HG03135 (cell line): ENCODE measurements around the gene GUCA2A.

Source experiments
- ATAC-seq: cut with Tn5 transposase; IDR thresholded peaks from one replicate; pipeline ENCODE4 v1.9.1; 2021; ENCODE audit warnings: mild to moderate bottlenecking, moderate library complexity; ENCODE audit not compliant: unreplicated experiment

GUCA2A gene

DNA sequence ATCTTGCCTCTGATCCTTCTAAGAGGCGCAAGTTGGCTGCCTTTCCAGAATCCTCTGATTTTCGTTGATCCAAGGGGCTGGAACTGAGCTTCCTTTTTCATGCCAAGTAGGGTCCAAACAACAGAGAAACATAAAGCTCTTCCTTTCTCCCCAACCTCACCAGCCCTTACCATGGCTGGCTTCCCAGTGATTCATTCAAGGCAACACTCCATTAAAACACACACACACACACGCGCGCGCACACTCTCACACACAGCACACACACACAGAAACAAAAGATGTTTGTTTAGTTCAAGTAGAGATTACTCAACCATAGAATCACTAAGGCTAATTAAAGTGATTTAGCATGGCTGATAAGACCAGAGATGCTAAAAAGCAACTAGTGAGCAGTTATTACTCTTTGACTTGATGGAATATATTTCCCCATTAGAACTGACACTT lies 13.0 kb upstream of the GUCA2A start:
- no peak for ATAC-seq

GRCh38 chr1:42176902-42177519 lies 12.5 kb upstream of the GUCA2A start:
- no peak for ATAC-seq

- ATAC-seq: no peak
Measured at GRCh38 chr1:42175314-42176054, 10.9 kb upstream of the GUCA2A start.

- no peak for ATAC-seq
Measured at GRCh38 chr1:42173961-42174735, 9.6 kb upstream of the GUCA2A start.

GRCh38 chr1:42173155-42173933 lies 8.8 kb upstream of the GUCA2A start:
- no peak for ATAC-seq

GRCh38 chr1:42172381-42173133 lies 8.0 kb upstream of the GUCA2A start:
- ATAC-seq: no peak

DNA sequence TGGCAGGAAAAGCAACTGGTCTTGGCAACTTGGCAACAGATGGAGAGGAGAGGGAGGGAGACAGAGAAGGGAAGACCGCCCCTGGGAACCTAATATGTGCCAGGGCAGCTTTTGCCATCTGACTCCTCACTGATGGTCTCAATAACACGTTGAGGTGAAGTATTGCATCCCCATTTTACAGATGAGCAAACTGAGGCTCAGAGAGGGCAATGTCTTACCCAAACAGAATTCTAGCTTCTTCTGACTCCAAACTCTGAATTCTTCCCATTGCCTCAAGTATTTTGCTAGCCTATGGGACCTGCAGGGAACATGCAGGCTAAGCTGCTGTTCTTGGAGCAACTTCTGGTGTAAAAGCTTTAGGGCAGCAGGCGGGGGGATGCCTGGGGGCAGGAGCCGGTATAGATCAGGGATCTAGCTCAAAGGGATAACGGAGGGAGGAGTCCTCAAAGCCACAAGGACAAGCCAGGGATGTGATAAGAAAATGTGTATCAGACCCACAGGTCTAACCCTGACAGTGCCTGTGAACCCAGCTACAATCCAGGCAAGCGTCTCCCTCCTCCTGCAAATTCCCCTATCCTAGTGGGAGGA lies 7.2 kb upstream of the GUCA2A start:
- no peak for ATAC-seq

DNA sequence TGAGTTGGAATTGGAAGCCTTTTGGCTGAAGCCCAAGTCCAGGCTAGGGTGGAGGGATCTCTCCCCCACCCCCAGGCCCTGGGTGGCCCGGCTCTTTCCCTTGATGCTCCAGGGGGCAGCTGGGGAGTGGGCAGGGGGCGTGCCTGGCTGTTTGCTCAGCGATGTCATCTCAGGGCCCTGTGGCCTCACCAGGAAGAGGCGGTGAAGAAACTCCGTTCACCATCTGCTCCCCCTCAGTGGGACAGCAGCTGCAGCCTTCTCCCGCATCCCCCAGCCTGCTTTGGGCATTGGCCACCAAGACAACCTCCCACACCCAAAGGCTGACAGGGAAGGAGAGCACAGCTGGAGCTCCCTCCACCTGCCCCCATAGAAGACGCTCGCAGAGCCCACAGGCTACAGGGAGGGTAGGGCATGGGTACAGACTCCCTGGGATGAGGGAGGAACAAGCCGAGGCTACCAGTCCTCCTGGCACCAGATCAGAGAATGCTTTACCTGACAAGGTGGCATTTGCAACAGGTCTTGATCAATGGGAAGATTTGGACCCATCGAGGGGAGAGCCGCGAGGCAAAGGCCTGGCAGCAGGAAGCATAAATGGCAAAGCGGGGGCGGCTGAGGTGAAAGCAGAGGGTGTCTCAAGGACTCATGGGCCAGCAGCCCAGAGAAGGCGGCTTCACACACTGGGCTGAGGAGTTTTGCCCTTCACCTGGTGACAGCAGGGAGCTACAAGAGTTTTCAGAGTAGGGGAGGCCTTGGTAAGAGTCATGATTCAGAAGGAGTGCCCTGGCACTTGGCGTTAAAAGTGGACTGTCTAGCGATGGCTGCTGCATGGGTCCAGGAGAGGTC lies 6.5 kb upstream of the GUCA2A start:
- ATAC-seq: no peak

DNA sequence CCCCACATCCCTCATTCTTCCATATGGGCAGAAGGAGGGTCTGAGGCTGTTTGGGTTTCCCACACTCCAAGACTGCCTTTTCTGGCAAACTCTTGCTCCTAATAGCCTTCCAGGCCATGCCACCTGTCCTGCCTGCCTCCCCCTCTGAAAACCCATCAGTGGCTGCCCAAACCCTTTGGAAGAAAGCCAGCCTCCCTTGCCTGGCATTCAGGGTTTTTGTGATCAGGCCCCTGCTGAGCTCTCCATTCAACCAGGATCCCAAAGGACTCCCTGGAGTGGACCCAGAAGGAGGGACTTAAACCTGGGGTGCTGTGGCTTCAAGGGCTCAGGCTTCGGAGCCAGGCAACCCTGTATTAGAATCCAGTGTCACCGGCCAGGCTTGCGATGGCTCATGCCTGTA lies 4.2 kb upstream of the GUCA2A start:
- no peak for ATAC-seq

GRCh38 chr1:42168391-42168670 lies 3.8 kb upstream of the GUCA2A start:
- no peak for ATAC-seq

DNA sequence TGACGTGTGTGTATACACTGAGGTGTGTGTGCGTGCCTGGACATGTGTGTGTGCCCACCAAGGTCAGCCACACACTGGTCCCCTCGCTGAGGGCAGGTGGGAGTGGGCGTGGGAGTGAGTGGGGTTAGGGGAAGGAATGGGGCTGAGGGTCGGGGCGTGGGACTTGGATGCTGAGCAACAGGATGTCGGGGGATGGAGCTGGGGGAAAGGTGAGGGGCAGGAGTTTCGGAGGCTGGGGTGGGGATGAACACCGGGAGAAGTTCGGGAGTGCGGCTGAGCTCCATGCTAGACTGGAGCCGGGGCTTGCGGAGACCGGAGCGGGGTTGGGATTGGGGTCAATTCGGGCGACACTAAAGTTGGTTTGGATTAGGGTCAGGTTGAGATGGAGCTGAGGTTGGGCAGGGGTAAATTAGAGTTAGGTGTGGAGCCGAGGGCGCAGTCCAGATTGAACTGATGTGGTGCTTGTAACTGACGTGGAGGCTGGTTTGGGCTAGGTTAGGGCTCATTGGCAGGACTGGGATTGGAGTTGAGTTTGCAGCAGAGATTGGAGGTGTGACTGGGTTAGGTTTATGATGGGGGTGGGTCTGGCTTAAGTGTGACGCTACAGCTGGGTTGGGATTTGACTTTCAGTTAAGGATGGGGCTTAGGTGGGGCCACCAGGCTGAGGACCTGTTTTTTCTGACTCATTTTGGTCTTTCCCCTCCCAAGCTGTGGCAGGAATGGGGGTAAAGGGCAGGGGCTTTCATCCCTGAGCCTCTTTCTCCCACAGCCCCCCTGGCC lies 3.3 kb upstream of the GUCA2A start:
- ATAC-seq: no peak

DNA sequence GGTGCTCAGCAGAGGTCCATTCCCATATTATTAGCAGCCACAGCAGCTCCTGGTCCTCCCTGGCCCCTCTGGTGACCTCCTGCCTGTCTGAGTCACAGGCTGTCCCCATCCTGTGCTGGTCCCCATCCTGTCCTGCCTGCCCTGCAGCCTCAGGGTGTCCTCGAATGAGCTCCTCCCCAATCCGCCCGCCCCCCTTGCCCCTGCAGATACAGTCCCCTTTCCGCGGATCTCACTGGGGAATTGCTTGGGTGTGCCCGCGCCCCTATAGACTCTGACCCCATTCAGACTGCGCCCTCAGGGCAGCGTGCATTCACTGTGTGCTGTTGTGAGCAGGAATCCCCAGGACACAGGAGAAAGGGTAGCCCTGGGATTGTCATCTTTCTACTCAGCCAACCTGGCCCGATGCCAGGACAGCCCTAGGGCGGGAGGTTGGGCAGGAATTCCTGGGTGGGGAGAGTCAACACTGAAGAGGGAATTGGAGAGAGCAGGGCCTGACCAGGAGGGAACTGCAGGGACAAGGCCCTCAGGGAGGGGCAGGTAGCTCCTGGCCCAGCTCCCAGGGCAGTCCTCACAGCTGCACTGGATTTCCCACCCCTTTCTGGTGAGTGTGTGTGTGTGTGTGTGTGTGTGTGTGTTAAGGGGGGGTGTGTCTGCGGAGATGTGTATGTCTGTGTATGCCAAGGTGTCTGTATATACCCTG lies 1.1 kb upstream of the GUCA2A start:
- no peak for ATAC-seq

DNA sequence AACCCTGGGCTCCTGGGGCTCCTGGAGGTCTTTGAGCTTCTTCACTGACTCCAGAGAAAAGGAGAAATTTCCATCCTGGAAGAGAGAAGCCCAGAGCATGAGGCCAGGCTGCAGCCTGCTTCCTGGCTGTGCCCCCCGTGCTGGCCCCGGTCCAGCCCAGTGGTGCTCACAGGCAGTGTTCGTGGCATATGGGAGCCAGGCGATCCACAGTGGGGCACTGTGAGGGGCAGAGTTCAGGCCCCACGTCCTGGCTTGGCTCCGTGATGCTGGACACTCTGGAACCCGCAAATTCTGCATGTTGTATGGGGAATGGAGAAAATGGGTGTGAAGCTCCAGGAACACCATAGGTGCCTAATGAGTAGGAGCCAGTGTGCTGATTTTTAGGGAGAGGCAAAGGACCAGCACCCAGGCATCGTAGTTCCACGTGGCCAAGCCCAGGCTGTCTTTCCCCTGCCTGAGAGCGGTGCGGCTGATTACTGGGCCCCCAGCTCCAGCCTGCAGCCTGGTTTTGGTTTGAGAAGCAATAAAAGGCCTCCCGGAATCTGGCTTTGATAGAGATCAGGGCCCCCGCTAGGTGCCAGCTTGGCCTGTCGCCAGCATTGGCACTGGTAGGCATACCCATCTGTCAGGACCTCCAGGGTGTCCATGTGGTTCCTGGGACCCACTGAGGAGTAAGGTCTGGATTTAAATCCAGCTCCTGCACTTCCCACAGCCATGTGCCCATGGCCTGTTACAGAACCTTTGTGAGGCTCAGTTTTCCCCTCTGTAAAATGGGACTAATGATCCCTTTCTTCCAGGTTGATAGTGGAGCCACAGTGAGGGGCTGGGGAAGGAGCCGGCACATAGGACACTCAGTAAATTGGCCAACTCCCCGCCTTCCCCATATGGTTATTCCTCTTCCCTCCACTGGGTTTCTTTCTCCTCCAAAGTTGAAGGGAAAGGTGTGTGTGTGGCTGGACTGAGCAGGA lies 725 bp downstream of the GUCA2A start:
- no peak for ATAC-seq

DNA sequence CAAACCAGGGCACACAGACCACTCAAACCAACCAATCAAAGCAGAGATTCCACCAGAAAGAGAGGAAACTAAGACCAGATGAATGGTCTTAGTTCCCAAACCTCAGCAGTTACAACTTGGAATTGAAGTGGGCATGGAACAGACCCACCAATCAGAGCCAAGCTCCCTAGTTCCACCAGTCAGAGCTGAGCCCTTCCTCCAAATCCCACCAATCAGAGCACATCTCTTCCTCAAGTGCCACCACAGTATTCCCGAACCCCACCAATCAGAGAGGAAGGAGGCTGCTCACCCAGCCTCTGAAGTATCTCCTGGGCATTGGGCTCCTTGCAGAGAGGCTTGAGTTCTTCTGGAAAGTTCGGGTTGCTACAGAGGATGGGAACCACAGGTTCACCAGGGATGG lies 1.4 kb downstream of the GUCA2A start:
- no peak for ATAC-seq

DNA sequence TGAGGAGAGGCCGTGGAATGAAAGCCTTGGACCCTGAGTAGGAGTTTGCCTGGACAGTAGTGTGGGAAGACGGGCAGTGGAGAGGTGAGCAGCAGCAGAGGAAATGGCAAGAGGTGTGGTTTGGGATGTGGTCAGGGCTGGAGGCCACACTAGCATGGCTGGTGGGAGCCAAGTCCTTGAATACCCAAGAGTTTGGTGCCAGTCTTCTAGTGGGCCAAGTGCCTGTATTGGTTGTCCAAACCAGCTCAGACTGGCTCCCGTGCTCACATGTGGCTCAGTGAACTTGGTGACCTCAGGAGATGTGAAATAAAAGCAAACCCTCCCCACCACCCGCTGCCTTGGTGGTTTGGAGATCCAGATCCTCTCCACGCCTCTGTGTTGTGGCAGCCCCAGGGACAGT lies 2.4 kb downstream of the GUCA2A start:
- no peak for ATAC-seq

DNA sequence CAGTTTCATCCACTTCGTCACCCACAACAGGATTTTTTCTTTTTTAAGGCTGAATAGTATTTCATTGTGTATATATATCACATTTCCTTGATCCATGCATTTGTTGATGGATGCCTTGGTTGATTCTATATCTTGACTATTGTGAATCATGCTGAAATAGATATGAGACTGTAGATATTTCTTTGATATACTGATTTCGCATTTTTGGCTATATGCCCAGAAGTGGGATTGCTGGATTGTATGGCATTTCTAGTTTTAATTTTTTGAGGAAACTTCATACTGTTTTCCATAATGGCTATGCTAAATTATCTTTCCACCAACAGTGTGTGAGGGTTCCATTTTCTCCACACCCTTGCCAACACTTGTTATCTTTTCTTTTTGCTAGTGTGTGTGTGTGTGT lies 6.4 kb downstream of the GUCA2A start:
- no peak for ATAC-seq

- ATAC-seq: no peak
Measured at GRCh38 chr1:42157667-42158066, 6.9 kb downstream of the GUCA2A start.
